GM12878 (cell line): Measurements from ENCODE around the gene VEGFB. TPM values are rescaled to one million over a fixed set of nuclear protein-coding genes. Genes with fewer than 3 reads are reported as not detected.

Experiments used
- BCL11A ChIP-seq: IDR thresholded peaks from 2 replicates; pipeline ENCODE4 v1.6.1; 2011; ENCODE audit warnings: low read depth, low read length
- BCL3 ChIP-seq: IDR thresholded peaks from 2 replicates; pipeline ENCODE4 v1.6.1; 2011; ENCODE audit warnings: borderline replicate concordance, low read depth, mild to moderate bottlenecking, moderate library complexity, low read length; ENCODE audit not compliant: insufficient read depth, poor library complexity, severe bottlenecking
- CEBPZ ChIP-seq: fragments of 150-350 bp; IDR thresholded peaks from 2 replicates; pipeline ENCODE4 v1.6.1; 2016; ENCODE audit warnings: low read depth, low read length
- CHD1 ChIP-seq: IDR thresholded peaks from 2 replicates; pipeline ENCODE4 v1.6.1; 2012; ENCODE audit warnings: low read depth, low read length, improper control_type of control experiment
- CHD2 ChIP-seq: IDR thresholded peaks from 2 replicates; pipeline ENCODE4 v1.6.1; 2011; ENCODE audit warnings: low read depth, low read length, improper control_type of control experiment, borderline replicate concordance
- EED ChIP-seq: sonication (generic); IDR thresholded peaks from 2 replicates; pipeline ENCODE4 v1.6.1; 2016; ENCODE audit warnings: antibody characterized with exemption, low read depth
- IRF4 ChIP-seq: IDR thresholded peaks from 2 replicates; pipeline ENCODE4 v1.6.1; 2011; ENCODE audit warnings: low read depth, low read length
- JUNB ChIP-seq: IDR thresholded peaks from 2 replicates; pipeline ENCODE4 v1.6.1; 2016; ENCODE audit warnings: antibody characterized with exemption, mild to moderate bottlenecking
- KAT2A ChIP-seq: conservative IDR thresholded peaks from 2 replicates; pipeline ENCODE4 v1.6.1; 2011; ENCODE audit warnings: low read depth, low read length; ENCODE audit not compliant: control insufficient read depth
- MTA2 ChIP-seq: fragments of 450-650 bp; IDR thresholded peaks from 2 replicates; pipeline ENCODE4 v1.6.1; 2016; ENCODE audit warnings: low read depth, mild to moderate bottlenecking, moderate library complexity
- NFIC ChIP-seq: IDR thresholded peaks from 2 replicates; pipeline ENCODE4 v1.6.1; 2012; ENCODE audit warnings: low read depth, mild to moderate bottlenecking, inconsistent platforms, low read length, moderate library complexity
- NR2F1 ChIP-seq: fragments of 450-650 bp; conservative IDR thresholded peaks from 2 replicates; pipeline ENCODE4 v1.6.1; 2017; ENCODE audit warnings: mild to moderate bottlenecking
- POU2F2 ChIP-seq: IDR thresholded peaks from 3 replicates; pipeline ENCODE4 v1.6.1; 2011; ENCODE audit warnings: low read depth, mild to moderate bottlenecking, low read length, borderline replicate concordance
- RFX5 ChIP-seq: IDR thresholded peaks from 2 replicates; pipeline ENCODE4 v1.6.1; 2011; ENCODE audit warnings: low read depth, low read length, improper control_type of control experiment
- SREBF2 ChIP-seq: IDR thresholded peaks from 2 replicates; pipeline ENCODE4 v1.6.1; 2012; ENCODE audit warnings: mild to moderate bottlenecking, low read length
- ZNF217 ChIP-seq: fragments of 450-650 bp; IDR thresholded peaks from 2 replicates; pipeline ENCODE4 v1.6.1; 2017; ENCODE audit warnings: antibody characterized with exemption, mild to moderate bottlenecking
- ZZZ3 ChIP-seq: IDR thresholded peaks from 2 replicates; pipeline ENCODE4 v1.6.1; 2011; ENCODE audit warnings: low read depth; ENCODE audit not compliant: control insufficient read depth, insufficient read length
- polyA plus RNA-seq, 11 experiments: library from polyadenylated mRNA; depleted of rRNA in 4 of 11; unstranded in 6 of 11; stranded (reverse) in 5 of 11; fragments of >200 nt; fragmentation: Nextera tagmentation in 4 of 11; fragmentation: Illumina TruSeq in 1 of 11; extraction: Ambion mirVana in 4 of 11; extraction: Trizol in 1 of 11; gene quantifications; 1 replicate in 1 of 11; 2 replicates in 10 of 11; pipeline versions ENCODE4 v1.2.1 to v1.2.3, GENCODE V29; 2011 to 2016; ENCODE audit warnings: inconsistent platforms in 2 of 11, missing spikeins in 2 of 11, low read depth in 1 of 11
- total RNA-seq, 4 experiments: library from RNA; depleted of rRNA in 3 of 4; stranded (reverse); fragments of >200 nt in 3 of 4; fragmentation: Illumina TruSeq in 1 of 4; extraction: Trizol in 1 of 4; gene quantifications; 2 replicates each; pipeline versions ENCODE4 v1.2.1 to v1.2.3, GENCODE V29; 2013 to 2021

The VEGFB gene
- total and polyA plus RNA-seq, 10 of the 15 experiments (the other 5 are each of a cell fraction or from before 2014, with no cell fraction given), result 7.0 to 75.8 (median 20.3) TPM

- TF ChIP-seq POU2F2, result no peak
- TF ChIP-seq JUNB, result no peak
- no peak for TF ChIP-seq MTA2
- no peak for TF ChIP-seq RFX5
- no peak for TF ChIP-seq BCL3
- TF ChIP-seq CHD2, result no peak; the same call in 1 of the 2 replicates
- no peak for TF ChIP-seq KAT2A
- TF ChIP-seq EED, result no peak
- no peak for TF ChIP-seq SREBF2
- peak; percentile 75 for TF ChIP-seq NR2F1
- no peak for TF ChIP-seq CEBPZ
- TF ChIP-seq NFIC, result no peak
- TF ChIP-seq CHD1, result no peak
- no peak for TF ChIP-seq ZZZ3
- no peak for TF ChIP-seq IRF4
- peak; percentile 100 for TF ChIP-seq ZNF217
- no peak for TF ChIP-seq BCL11A
These were observed 50.8 kb downstream of the VEGFB start, which contains the start of gene GPR137 (continued) for GRCh38 chr11:64284962-64285884.
